ENCODE data around the gene P2RX6. TPM values are rescaled to one million over a fixed set of nuclear protein-coding genes. Genes with fewer than 3 reads are reported as not detected.
"Not testable (repeated sequence)": the region's sequence is repeated elsewhere in the genome, so short reads cannot be mapped to it uniquely, and the experiment has no call there.

Gene P2RX6
- polyA plus RNA-seq (2013, experiment 1 of 2; ENCODE audit: insufficient read length), result 1.9 TPM
- polyA plus RNA-seq (2013, experiment 2 of 2; ENCODE audit: insufficient read length), result 0.94 TPM

DNA sequence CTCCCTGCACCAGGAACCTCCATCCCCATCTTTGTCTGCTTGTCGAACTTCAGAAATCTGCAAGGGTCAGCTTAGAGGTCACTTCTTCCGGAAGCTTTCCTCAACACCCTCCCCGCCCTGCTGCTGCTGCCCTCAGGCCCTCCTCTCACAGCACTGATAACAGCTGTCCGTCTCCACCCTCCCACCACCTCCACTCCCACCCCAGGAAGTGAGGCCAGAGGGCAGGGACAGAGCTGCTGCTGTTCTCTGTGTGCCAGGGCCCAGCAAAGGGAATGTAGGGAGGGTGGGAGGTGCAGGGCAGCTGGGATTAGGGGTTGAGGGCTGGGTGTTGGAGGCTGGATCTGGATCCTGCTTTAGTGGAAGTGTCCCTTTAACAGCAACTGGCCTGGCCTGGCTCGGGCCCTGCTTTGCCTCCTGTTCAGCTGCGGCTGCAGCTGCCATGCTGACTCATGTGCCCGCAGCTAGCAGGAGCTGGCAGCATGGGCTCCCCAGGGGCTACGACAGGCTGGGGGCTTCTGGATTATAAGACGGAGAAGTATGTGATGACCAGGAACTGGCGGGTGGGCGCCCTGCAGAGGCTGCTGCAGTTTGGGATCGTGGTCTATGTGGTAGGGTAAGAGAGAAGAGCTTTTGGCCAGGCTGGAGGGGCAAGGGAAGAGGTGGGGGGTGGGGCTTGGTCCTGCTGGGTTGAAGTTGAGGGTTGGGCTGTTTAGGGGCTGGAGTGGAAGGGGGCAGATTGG lies at the start of gene P2RX6:
TSS of gene P2RX6 (plus strand) at position 440 of the 740 bp plus-strand sequence. CDS start at position 450, 10 bp downstream.
- peak; percentile 40 for DNase-seq

GRCh38 chr22:20965888-20966855 lies 48.8 kb upstream of the P2RX6 start:
- no peak for DNase-seq

- DNase-seq, result no peak
Measured at GRCh38 chr22:20966883-20967696, 47.9 kb upstream of the P2RX6 start, which contains the start of gene AIFM3. AIFM3 (plus strand) TSS chr22:20967255; CDS start chr22:20967945, 690 bp downstream.

GRCh38 chr22:20967697-20968211 lies 47.2 kb upstream of the P2RX6 start:
- DNase-seq, result no peak

- DNase-seq, result no peak
Measured at GRCh38 chr22:20968281-20968977, 46.5 kb upstream of the P2RX6 start.

DNA sequence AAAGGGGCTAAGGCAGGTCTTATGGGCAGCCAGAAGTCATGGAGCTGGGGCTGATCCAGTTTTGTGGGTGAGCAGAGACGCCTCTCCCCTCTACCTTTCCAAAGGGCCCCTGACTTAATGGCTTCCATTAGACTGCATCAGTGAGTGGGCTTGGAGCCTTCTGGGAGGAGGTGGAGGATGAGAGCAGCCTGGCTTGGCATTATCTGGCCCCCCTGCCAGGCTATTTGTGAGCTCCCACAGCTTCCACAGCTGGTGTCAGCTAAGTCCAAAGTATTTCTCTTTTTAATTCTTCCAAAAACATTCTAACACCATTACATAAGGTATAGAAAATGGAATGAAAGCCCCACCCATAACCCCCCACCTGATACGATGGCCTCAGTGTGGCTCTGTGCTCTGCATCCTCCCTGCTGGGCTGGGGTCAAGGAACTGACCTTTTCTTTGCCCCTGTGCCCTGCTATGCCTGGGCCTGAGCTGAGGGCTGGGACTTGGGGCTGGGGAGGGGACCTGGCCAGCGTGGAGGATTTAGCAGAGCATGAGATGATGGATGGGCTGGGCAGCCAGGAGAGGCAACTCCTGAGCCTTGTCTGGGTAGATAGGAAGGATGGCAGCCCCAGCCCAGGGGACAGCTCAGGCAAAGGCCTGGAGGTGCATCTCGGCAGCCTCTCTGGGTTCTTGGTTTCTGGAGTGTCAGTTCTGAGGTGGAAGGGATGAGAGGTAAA lies 43.9 kb upstream of the P2RX6 start:
- no peak for DNase-seq

DNA sequence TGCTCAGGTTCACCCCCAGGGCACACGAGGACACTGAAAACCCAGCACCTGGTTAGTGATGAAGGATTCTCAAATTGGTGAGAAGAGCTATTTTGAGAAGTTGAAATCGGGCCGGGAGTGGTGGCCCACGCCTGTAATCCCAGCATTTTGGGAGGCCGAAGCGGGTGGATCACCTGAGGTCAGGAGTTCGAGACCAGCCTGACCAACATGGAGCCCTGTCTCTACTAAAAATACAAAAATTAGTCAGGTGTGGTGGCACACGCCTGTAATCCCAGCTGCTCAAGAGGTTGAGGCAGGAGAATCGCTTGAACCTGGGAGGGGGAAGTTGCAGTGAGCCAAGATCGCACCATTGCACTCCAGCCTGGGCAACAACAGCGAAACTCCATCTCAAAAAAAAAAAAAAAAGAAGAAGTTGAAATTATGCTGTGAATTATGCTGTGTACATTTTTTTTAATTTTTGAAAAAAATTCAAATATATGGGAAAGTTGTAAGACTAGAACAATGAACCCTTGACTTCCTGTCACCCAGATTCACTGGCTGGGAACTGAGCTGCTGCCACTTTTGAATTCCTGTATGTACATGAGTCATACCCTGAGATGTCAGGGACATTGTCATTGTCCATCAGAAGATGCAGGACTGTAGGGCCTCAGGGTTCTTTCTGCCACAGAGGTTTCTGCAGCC lies 42.8 kb upstream of the P2RX6 start:
- DNase-seq, result not testable (repeated sequence)

- DNase-seq, result no peak
Measured at GRCh38 chr22:20972933-20973577, 41.9 kb upstream of the P2RX6 start.

GRCh38 chr22:20973634-20974286 lies 41.2 kb upstream of the P2RX6 start:
- DNase-seq, result no peak

DNA sequence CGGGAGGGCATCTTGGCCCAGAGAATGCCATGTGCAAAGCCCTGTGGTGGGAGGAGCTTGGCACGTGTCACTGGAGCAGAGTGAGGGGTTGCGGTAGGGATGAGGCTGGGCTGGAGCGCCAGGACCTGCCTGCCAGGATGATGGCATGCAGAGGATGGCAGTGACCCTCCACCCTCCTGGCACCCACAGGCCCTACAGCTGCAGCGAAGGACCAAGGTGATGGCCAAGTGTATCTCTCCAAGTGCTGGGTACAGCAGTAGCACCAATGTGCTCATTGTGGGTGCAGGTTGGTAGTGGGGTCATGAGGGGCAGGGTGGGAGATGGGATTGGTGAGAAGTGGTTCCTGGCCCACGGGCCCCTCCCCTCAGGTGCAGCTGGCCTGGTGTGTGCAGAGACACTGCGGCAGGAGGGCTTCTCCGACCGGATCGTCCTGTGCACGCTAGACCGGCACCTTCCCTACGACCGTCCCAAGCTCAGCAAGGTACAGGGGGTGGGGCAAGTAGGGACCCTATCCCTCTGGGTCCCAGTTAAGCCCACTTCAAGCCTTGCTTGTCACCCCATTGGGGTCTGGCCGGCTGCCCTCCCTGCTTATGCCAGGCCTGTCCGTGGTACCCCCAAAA lies 40.5 kb upstream of the P2RX6 start:
- DNase-seq, result no peak

DNA sequence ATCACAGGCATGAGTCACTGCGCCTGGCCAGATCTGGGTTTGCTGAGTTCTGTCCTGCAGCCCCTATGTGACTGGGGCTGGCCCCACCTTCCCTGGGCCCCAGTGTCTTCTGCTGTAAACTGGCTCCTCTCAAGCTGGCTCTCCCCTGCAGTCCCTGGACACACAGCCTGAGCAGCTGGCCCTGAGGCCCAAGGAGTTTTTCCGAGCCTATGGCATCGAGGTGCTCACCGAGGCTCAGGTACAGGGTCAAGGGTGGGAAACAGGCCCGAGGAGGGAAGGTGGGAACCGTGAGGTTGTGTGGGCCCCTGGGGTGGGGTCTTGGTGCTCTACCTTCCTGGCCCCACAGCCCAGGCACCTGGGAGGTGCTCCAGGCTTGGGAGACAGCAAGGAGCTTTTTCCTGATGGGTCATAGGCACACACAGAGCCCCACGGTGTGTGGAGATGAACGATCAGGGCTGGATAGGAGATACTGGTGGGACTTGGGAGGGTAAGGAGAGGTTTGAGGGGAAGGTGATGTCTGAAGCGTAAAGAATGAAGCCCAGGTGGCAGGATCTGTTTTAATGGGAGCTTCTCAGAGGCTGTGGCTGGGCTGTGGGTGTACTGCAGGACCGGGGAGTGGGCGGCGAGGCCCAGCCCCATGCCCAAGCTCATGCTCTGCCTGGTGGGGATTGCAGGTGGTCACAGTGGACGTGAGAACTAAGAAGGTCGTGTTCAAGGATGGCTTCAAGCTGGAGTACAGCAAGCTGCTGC lies 39.2 kb upstream of the P2RX6 start:
- DNase-seq, result no peak

DNA sequence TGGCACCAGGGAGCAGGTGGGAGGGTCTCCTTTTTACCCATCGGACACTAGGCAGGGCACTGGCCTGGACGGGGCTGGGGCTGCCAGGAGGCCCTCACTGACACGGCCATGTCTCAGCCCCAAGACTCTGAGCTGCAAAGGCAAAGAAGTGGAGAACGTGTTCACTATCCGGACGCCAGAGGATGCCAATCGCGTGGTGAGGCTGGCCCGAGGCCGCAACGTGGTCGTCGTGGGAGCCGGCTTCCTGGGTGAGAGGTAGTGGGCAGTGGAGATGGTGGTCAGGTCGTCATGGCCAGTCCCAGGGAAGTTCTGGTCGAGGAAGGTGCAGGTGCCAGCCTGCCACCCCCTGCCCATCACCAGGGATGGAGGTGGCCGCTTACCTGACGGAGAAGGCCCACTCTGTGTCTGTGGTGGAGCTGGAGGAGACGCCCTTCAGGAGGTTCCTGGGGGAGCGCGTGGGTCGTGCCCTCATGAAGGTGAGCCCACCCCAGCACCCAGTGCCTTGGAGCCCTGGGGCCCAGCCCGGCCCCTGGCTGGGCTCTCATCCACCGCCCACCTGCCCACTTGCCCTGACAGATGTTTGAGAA lies 38.6 kb upstream of the P2RX6 start:
- DNase-seq, result no peak

GRCh38 chr22:20977019-20977418 lies 37.9 kb upstream of the P2RX6 start:
- no peak for DNase-seq

DNA sequence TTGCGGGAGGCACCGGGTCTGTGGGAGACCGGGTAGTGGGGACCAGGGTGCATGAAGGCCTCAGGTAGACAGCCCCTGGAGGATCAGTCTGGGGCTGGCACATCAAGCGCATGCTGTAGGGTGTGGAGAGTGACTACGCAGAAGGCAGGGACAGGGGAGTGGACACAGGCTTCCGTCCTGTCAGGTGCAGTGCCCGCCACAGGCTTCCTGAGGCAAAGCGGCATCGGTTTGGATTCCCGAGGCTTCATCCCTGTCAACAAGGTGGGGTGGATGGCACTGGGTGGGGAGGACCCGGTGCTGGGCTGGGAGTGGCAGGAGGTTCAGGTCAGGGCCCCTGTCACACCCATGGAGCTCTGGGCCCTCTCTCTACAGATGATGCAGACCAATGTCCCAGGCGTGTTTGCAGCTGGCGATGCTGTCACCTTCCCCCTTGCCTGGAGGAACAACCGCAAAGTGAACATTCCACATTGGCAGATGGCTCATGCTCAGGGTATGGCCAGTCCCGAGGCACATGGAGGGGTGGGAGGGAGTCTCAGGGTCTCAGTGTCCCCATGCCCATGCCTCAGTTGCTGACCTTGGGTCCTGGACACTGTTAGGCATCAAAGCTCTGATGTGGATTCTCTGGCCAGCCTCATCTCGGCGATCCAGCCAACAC lies 37.3 kb upstream of the P2RX6 start:
- DNase-seq, result no peak

- no peak for DNase-seq
Measured at GRCh38 chr22:20978419-20978818, 36.5 kb upstream of the P2RX6 start.

- peak; percentile 74 for DNase-seq
Measured at GRCh38 chr22:20979243-20979809, 35.6 kb upstream of the P2RX6 start.

Measured in fibroblast of skin of abdomen (primary cell).